ENCODE results near the gene MRPL9.
"Not testable (repeated sequence)": the region's sequence is repeated elsewhere in the genome, so short reads cannot be mapped to it uniquely, and the experiment has no call there.

MRPL9 gene

GRCh38 chr1:151782741-151783140, 19.4 kb upstream of the MRPL9 start:
- no peak for DNase-seq

GRCh38 chr1:151782026-151782425, 18.7 kb upstream of the MRPL9 start:
- not testable (repeated sequence) for DNase-seq

GRCh38 chr1:151780736-151781135, 17.4 kb upstream of the MRPL9 start:
- DNase-seq, result not testable (repeated sequence)

- no peak for DNase-seq
Measured at GRCh38 chr1:151779852-151780251, 16.6 kb upstream of the MRPL9 start.

- no peak for DNase-seq
Measured at GRCh38 chr1:151777317-151777716, 14.0 kb upstream of the MRPL9 start.

GRCh38 chr1:151776665-151777062, 13.4 kb upstream of the MRPL9 start:
- no peak for DNase-seq

GRCh38 chr1:151775894-151776664, 12.8 kb upstream of the MRPL9 start:
- DNase-seq, result no peak

GRCh38 chr1:151774256-151774922, 11.1 kb upstream of the MRPL9 start:
- DNase-seq, result no peak

- DNase-seq, result no peak
Measured at GRCh38 chr1:151773702-151774101, 10.4 kb upstream of the MRPL9 start.

GRCh38 chr1:151769270-151769669, 6.0 kb upstream of the MRPL9 start:
- not testable (repeated sequence) for DNase-seq

GRCh38 chr1:151768351-151769066, 5.2 kb upstream of the MRPL9 start:
- DNase-seq, result not testable (repeated sequence)

GRCh38 chr1:151763990-151764389, 694 bp upstream of the MRPL9 start:
- no peak for DNase-seq

GRCh38 chr1:151760597-151761385, 2.5 kb downstream of the MRPL9 start:
- DNase-seq, result no peak

- DNase-seq, result no peak
Measured at GRCh38 chr1:151759241-151759640, 4.1 kb downstream of the MRPL9 start.

GRCh38 chr1:151756291-151756690, 7.0 kb downstream of the MRPL9 start:
- DNase-seq, result no peak

GRCh38 chr1:151741516-151741915, 21.8 kb downstream of the MRPL9 start:
- DNase-seq, result no peak

- no peak for DNase-seq
Measured at GRCh38 chr1:151739590-151740355, 23.5 kb downstream of the MRPL9 start.

- no peak for DNase-seq
Measured at GRCh38 chr1:151737479-151737878, 25.8 kb downstream of the MRPL9 start.

GRCh38 chr1:151737026-151737425, 26.3 kb downstream of the MRPL9 start:
- no peak for DNase-seq

- not testable (repeated sequence) for DNase-seq
Measured at GRCh38 chr1:151733995-151734394, 29.3 kb downstream of the MRPL9 start.

GRCh38 chr1:151733126-151733525, 30.2 kb downstream of the MRPL9 start:
- DNase-seq, result no peak

- DNase-seq, result no peak
Measured at GRCh38 chr1:151729966-151730291, 33.4 kb downstream of the MRPL9 start.
